ENCODE data around the gene EPHA3. TPM values are rescaled to one million over a fixed set of nuclear protein-coding genes. Genes with fewer than 3 reads are reported as not detected.

The EPHA3 gene
- total RNA-seq, 4 donors from 2014 or later, result 0.53 to 3.3 (median 0.88) TPM

GRCh38 chr3:89372456-89372855 is 265.0 kb downstream of the EPHA3 start:
- H3K9me3 ChIP-seq, result no peaks in the 10 kb centered on the region
- H3K27ac ChIP-seq, result no peak overlapping the region
- no peak for TF ChIP-seq CTCF (IDR thresholded peaks at IDR 0.05)
- no peak for TF ChIP-seq POLR2A (IDR thresholded peaks at IDR 0.05)
- no peak for DNase-seq
- H3K36me3 ChIP-seq, result no peaks in the 10 kb centered on the region
- H3K4me3 ChIP-seq, result no peak overlapping the region
- H3K27me3 ChIP-seq, result no peaks in the 10 kb centered on the region
- H3K4me1 ChIP-seq, result no peaks in the 10 kb centered on the region

DNA sequence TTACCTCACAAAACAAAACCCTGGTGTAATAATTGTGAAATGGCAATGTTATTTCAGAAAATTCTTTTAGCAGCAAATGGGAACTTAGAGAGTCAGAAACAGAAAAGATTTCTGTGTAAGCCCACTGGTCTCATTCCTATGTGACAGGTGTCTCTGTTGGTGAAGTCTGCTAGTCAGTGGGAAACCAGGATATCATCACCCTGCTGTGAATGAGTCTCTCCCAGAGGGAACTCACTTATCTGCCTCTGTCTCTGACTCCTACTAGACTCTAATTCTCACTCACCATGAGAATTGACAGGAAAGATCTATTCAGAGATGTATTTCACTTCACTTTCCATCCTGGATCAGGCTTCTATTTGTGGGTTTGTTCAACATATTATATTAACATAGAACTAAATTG is 266.0 kb downstream of the EPHA3 start:
- H3K36me3 ChIP-seq, result no peaks in the 10 kb centered on the region
- no peaks in the 10 kb centered on the region for H3K27me3 ChIP-seq
- TF ChIP-seq CTCF (IDR thresholded peaks at IDR 0.05), result no peak
- TF ChIP-seq POLR2A (IDR thresholded peaks at IDR 0.05), result no peak
- no peaks in the 10 kb centered on the region for H3K4me1 ChIP-seq
- H3K27ac ChIP-seq, result no peak overlapping the region
- no peak for DNase-seq
- no peak overlapping the region for H3K4me3 ChIP-seq
- no peaks in the 10 kb centered on the region for H3K9me3 ChIP-seq

DNA sequence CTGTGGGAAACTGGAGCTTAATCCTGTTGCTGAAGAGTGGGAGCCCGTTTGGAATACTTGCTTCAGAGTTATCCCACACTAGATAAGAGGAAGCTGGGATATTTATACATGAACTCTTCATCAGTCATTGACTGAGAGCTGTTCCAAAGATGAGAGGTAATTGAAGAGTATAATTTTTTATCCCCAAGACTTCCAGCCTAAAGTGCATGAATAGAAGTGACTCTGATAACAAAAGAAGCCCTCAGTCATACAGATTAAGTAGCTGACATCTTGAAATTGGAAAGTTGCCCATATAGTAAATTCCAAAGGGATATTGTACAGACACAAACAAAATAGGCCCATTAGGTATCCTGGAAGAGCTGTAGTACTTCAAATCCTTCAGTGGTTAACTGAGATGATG is 268.0 kb downstream of the EPHA3 start:
- no peak for DNase-seq
- Histone ChIP-seq H3K36me3 (no peaks in the 10 kb centered on the region), H3K27me3 (no peaks in the 10 kb centered on the region), H3K27ac (no peak overlapping the region), H3K4me3 (no peak overlapping the region), H3K4me1 (no peaks in the 10 kb centered on the region), H3K9me3 (no peaks in the 10 kb centered on the region)
- TF ChIP-seq POLR2A (IDR thresholded peaks at IDR 0.05) (no peak), CTCF (IDR thresholded peaks at IDR 0.05) (no peak)

GRCh38 chr3:89380016-89380415 is 272.6 kb downstream of the EPHA3 start:
- no peaks in the 10 kb centered on the region for H3K27me3 ChIP-seq
- no peaks in the 10 kb centered on the region for H3K36me3 ChIP-seq
- H3K4me3 ChIP-seq, result no peak overlapping the region
- TF ChIP-seq POLR2A (IDR thresholded peaks at IDR 0.05) (no peak), CTCF (IDR thresholded peaks at IDR 0.05) (no peak)
- no peak overlapping the region for H3K27ac ChIP-seq
- DNase-seq, result no peak
- no peaks in the 10 kb centered on the region for H3K4me1 ChIP-seq
- no peaks in the 10 kb centered on the region for H3K9me3 ChIP-seq

- Histone ChIP-seq H3K4me1 (no peaks in the 10 kb centered on the region), H3K27ac (no peak overlapping the region), H3K4me3 (no peak overlapping the region), H3K27me3 (no peaks in the 10 kb centered on the region), H3K9me3 (no peaks in the 10 kb centered on the region), H3K36me3 (no peaks in the 10 kb centered on the region)
- TF ChIP-seq CTCF (IDR thresholded peaks at IDR 0.05) (no peak), POLR2A (IDR thresholded peaks at IDR 0.05) (no peak)
- no peak for DNase-seq
Observed at GRCh38 chr3:89392991-89393390, 285.6 kb downstream of the EPHA3 start.

DNA sequence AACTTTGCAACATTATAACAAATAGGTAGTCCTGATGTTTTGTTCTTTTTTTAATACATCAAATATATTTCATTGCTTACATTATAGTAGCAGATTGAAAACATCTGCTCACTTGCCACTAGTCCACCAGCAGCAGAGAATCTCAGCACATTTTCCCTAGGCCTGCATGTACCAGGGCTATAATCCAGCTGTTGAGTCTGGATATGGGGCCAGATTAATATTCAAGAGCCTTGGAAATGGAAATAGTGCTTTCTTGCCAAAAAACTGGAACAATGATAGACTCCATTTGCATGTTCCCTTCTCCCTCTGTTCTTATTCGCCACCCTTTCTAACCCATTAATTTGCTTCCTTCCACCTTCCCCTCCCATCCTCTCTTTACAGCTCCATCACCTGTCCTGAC is 288.0 kb downstream of the EPHA3 start:
- no peaks in the 10 kb centered on the region for H3K27me3 ChIP-seq
- H3K9me3 ChIP-seq, result no peaks in the 10 kb centered on the region
- no peak overlapping the region for H3K27ac ChIP-seq
- no peak for TF ChIP-seq CTCF (IDR thresholded peaks at IDR 0.05)
- no peak for TF ChIP-seq POLR2A (IDR thresholded peaks at IDR 0.05)
- no peaks in the 10 kb centered on the region for H3K4me1 ChIP-seq
- no peak overlapping the region for H3K4me3 ChIP-seq
- no peak for DNase-seq
- H3K36me3 ChIP-seq, result no peaks in the 10 kb centered on the region
